HG03175 (cell line): ENCODE measurements around the gene ILDR2.
A peak's percentile ranks its signal among the peaks of the same experiment; 100 is the strongest.

Source experiments
- ATAC-seq: cut with Tn5 transposase; IDR thresholded peaks from one replicate; pipeline ENCODE4 v1.9.1; 2021; ENCODE audit warnings: mild to moderate bottlenecking, moderate library complexity; ENCODE audit not compliant: unreplicated experiment

ILDR2 gene, protein sequence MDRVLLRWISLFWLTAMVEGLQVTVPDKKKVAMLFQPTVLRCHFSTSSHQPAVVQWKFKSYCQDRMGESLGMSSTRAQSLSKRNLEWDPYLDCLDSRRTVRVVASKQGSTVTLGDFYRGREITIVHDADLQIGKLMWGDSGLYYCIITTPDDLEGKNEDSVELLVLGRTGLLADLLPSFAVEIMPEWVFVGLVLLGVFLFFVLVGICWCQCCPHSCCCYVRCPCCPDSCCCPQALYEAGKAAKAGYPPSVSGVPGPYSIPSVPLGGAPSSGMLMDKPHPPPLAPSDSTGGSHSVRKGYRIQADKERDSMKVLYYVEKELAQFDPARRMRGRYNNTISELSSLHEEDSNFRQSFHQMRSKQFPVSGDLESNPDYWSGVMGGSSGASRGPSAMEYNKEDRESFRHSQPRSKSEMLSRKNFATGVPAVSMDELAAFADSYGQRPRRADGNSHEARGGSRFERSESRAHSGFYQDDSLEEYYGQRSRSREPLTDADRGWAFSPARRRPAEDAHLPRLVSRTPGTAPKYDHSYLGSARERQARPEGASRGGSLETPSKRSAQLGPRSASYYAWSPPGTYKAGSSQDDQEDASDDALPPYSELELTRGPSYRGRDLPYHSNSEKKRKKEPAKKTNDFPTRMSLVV

DNA sequence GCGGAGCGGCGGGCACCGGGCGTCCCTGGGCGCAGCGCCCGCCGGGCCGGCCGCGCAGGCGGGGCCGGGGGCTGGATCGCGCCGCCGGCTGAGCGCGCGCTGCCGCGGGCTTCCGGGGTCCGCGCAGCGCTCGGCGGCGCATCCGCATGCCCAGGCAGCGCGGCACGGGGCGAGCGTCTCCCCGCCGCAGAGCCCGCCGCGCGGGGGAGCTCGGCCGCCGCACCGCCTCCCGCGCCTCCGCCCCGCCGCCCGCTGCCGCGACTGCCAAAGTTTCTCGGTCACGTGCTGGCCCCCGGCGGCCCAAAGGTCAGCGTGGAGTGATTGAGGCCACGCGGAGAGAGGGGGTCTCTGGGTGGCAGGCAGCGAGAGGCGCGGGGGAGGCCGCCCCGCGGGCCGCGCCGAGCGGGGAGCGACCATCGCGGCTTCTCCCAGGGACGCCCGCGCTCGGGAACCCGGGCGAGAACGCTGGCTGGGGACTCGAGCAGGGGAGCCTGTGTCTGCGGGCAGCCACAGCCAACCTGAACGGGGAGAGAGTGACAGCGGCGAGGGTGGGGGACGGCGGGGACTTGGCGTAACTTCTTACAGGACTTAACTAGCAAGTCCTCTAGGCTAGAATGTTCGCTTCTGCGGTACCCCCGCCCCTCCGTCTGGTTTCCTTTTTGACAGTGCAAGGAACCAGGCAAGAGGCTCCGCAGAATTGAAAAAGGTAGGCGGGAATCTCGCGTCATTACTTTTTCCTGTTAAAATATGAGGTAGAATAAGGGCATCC lies at the start of gene ILDR2:
TSS of gene ILDR2 (minus strand) at position 180 of the 769 bp plus-strand sequence. CDS start 272 bp downstream, outside the sequence.
- ATAC-seq, result peak; percentile 66

DNA sequence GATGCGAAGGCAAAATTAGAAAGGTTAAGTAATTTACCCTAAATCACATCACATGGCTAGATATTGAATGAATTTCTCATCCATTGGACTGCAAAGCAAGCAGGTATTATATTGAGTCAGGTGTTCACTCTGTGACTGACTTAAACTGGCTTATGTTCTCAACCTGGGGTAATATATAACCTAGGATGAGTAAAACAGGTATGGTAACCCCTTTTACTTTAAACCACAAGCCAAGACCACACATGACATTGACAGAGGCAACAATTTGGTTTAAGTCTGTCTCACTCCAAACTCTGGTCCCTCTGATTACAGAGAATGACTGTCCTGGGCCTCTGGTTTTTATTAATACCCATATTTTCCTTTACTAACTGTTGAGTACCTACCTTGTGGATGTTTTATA lies 47.0 kb upstream of the ILDR2 start:
- ATAC-seq, result peak; percentile 77

DNA sequence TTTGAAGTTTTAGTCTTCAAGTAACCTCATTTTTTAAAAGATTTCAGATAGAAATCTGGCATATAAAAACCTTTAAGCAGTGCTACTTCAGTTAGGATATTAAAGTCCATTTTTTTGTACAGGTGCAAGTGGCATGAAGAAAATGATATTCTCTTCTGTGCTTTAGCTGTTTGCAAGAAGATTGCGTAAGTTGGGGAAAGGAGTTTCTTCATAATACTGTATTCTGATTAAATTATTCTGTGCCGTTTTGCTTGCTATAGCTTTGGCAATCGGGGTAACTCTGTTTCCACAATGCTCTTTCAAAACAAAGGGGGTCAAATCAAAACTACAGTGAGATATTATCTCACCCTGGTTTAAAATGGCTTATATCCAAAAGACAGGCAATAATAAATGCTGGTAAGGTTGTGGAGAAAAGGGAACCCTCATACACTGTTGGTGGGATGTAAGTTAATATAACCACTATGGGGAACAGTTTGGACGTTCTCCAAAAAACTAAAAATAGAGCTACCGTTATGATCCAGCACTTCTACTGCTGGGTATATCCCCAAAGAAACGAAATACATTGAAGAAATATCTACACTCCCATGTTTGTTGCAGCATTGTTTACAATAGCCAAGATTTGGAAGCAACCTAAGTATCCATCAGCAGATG lies 40.9 kb upstream of the ILDR2 start:
- no peak for ATAC-seq

DNA sequence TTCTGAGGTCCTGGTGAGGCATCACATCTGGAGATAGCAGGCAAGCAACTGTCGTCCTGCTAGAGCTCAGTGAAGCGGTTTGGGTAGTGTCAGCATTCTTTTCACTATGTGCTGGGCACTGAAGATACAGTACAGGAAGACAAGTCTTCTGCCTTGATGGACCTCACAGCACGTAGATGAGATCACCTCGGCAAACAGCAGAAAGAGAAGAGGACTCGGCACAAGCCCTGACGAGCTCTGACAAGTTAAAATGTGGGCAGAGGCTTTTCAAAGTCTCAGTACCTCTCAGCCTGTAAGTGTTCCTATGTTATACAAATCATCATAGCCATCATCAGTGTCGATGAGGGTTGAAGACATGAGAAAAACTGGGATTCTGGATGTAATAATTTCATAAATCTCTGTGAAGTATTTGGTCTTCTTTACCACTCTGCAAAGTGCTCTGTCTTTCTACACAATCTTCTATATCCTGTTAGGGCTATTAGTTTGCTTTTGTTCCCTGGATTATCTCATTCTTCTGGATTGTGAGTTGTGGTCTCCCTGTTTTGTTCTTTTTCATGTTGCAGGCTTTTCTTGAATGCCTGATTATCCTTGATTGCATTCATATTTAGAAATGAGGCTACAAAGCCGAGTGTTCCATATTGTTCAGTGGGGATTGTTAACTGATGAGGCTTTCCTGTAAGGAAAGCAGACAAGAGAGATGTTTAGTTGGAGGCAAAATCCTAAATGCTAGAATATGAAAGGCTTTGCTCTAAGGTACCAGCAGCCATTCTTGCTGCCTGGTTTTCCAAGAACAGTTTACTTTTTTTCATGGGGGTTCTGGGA lies 38.0 kb upstream of the ILDR2 start:
- no peak for ATAC-seq

DNA sequence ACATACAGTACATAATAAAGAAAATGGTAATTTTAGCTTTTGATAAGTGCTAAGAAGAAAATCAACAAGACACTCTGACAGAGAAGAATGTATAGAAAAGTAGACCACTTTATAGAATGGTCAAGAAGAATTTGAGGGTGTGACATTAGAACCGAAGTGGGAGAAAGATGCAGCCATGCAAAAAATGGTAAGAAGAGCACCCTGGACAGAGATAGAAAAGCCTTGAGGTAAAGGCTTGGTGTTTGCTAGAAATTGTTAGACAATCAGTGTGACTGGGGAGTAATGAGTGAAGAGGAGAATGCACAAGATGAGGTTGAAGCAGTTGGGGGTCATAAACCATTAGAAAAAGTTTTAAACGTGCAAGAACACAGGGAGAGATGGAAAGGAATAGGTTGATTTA lies 37.2 kb upstream of the ILDR2 start:
- no peak for ATAC-seq

DNA sequence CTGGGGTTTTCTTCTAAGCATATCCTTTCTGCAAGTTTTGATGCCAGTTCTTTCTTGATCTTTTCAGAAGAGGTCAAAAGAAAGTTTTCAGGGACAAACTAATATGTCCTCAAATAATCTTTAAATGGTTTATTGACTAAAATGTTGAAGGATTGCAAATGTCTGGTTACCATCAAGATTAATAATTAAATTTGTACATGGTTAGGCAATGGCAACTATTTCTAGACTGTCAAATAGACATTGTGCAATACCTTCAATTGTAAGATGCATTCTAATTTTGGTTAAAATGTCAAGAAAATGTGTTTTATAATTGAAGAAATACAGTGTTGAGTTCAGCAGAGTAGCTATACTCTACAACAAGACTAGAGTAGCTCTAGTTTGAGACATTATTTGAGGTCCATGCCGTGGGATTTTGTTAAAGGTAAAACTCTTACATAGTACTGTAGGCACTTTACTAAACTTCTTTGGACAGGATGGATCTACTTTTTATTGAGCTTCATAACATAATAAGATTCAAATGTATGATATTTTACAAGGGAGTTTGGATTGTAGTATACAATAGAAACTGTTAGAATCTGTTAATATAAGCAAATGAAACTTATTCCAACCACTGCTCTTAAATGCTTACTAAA lies 36.3 kb upstream of the ILDR2 start:
- ATAC-seq, result no peak

DNA sequence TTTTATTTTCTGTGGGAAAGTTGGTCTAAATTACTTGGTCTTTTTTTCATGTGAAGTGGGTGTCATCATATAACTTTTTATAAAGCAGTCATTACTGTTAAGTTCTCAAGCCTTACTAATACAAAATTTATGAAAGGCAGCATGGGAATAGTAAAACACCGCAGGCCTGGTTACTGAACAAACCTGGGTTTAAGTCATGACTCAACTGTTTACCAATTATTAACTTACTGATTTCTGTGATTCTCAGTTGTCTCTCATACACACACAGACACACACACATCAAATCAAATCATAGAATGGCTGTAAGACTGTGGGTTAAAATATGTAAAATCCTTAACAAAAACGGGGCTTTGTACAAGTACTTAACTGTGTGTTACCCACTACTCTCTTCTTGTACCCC lies 28.4 kb upstream of the ILDR2 start:
- no peak for ATAC-seq

DNA sequence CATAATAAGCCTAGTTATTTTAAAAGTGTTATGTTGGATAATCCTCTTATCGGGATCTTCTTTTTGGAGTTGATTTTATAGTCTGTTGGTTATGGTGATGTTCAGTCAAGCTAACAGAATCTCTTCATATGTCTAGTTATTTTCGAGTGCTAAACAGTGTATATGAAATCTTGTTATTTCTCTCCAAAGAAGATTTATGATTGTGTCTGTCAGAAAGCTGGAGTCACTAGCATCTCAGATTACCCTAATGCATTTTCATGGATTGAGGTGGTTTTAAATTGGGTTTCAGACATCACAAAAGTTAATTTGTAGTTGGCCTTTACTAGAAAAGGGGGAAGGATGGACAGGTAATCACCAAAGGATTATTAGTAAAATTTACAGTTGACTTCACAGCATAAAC lies 27.0 kb upstream of the ILDR2 start:
- no peak for ATAC-seq

DNA sequence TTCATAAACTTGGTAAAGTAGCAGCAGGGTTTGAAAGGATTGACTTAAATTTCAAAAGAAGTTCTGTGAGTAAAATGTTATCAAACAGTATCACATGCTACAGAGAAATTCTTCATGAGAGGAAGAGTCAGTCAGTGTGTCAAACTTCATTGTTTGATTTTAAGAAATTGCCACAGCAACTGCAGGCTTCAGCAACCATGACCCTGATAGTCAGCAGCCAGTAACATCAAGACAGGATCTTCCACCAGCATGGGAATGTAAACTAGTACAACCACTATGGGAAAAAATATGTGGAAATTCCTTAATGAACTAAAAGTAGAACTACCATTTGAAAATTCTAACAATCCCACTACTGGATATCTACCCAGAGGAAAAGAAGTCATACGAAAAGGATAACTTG lies 25.2 kb upstream of the ILDR2 start:
- no peak for ATAC-seq

DNA sequence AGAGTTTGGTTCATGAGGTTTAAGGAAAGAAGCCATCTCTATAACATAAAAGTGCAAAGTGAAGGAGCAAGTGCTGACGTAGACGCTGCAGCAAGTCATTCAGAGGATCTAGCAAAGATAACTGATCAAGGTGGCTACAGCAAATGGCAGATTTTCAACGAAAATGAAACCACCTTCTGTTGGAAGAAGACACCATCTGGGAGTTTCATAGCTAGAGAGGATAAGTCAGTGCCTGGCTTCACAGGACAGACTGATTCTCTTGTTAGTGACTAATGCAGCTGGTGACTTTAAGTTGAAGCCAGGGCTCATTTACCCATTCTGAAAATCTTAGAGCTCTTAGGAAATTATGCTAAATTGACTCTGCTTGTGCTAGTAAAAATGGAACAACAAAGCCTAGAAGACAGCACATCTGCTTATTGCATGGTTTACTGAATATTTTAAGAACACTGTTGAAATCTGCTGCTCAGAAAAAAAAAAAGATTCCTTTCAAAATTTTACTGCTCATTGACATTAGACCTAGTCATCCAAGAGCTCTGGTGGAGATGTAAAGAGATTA lies 24.2 kb upstream of the ILDR2 start:
- no peak for ATAC-seq

DNA sequence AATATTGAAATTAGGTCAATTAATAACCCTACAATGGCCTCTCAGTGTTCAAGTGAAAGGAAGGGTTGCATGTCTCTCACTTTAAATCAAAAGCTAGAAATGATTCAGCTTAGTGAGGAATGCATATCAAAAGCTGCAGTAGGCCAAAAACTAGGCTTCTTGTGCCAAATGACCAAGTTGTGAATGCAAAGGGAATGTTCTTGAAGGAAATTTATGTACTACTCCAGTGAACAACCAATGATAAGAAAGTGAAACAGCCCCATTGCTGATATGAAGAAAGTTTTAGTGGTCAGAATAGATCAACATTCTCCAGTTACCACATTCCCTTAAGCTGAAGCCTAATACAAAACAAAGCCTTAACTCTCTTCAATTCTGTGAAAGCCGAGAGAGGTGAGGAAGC lies 23.7 kb upstream of the ILDR2 start:
- ATAC-seq, result no peak

DNA sequence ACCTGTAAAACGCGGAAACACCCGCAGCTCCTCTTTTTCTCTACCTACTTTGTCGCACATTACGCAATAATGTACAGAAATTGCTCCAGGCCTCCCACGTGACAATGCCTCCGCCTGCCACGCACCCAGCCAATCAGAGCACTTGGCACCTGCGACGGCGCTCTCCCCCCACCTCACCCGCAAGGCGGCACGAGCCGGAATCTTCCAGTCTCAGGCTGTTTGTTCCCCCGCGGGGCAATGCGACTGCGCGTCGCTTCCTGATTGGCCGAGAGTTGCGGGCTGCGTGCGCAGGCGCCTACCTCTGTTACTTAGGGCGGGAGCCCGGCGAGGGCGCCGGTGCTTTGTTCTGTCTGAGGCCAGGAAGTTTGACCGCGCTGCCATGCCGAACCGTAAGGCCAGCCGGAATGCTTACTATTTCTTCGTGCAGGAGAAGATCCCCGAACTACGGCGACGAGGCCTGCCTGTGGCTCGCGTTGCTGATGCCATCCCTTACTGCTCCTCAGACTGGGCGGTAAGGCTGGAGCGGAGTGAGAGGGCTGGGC lies 13.7 kb upstream of the ILDR2 start, which contains the start of gene MAEL:
TSS of gene MAEL (plus strand) at position 307 of the 542 bp plus-strand sequence. CDS start at position 380, 73 bp downstream.
- no peak for ATAC-seq

DNA sequence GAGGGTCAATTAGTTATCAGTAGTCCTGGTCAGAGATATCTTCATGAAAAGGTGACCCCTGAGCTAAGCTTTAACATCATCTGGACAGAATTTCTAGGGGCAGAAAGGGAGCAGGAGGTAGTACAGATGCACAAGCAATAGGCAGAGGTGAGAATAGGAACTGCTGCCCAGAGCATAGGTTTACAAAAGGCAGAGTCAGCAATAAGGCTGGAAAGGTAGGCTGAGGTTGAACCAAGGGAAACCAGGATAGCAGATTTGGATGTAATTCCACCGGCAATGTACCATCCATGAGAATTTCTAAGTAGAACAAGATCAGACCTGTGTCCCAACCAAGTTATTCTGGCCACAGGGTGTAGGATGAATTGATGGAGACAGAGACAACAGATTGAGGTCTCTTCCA lies 6.2 kb upstream of the ILDR2 start:
- no peak for ATAC-seq

DNA sequence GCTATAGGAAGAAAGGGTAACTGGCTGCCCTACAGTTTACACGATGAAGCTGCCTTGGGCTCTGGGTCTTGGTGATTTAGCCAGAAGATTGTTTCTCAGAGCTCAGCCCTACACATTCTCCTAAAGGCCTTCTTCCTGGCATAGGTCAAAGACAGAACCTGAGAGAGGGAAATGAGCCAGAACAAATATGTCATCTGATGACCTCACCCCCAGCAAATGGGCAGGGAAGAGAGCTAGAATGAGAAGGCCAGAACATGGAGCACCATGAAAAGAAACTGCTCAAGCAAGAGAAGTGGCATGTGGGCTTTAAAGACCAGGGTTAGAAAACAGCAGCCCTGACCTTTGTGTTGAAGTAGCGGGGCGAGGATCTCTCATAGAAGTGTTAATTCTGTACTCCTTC lies 5.5 kb upstream of the ILDR2 start:
- ATAC-seq, result no peak

DNA sequence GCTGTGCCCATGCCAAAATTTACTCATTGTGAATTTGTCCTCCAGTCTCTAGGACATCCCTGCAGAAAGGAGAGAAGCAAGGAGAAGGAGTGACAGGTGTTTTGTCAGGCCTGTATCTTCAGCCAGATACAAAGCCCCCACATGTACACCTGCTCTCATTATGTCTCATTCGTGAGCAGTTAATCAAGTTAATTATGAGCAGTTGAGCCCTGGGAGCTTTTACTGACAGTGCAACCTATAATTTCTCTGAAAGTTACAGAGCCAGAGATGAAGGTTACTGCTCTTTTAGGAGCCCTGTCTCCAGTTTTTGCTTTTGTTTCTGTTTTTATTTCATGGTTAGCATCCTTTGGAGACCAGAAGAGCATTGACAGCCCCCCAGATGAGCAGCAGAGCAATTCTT lies 5.0 kb upstream of the ILDR2 start:
- no peak for ATAC-seq

DNA sequence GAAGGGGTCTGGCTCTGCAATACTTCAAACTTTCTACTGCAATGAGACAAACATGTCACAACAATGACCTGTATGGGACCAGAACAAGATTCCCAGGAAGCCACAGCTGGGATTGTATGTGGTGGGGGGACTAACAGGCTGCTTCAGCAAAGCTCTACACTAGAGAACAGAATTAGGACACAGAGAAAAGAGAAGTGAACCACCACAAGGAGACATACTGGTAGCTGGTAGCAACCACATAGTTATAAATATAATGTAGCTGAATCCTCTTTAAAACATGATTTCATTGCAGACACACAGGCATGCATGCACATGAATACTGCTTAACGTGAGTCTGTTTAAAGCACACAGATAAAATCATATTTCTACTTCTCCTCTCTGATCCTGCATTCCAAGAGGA lies 3.5 kb upstream of the ILDR2 start:
- peak; percentile 61 for ATAC-seq

DNA sequence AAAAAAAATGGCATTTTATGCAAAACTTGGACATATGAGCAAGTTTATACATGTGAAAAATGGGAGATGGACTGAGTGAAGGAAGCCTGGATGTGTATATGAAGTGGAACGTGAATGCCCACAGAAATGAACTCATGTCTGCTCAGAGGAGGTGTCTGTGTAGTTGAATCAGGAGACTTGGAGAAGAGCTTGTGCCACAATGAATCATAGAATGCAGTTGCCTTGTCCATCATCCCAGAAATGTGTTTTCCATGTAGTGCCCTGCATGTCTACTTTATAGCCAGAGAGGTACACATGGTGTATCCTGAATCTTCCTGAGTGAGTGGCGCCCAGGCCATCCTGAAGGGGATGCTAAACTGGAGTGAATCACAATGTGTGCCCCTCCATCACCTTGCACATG lies 2.6 kb upstream of the ILDR2 start:
- ATAC-seq, result no peak

DNA sequence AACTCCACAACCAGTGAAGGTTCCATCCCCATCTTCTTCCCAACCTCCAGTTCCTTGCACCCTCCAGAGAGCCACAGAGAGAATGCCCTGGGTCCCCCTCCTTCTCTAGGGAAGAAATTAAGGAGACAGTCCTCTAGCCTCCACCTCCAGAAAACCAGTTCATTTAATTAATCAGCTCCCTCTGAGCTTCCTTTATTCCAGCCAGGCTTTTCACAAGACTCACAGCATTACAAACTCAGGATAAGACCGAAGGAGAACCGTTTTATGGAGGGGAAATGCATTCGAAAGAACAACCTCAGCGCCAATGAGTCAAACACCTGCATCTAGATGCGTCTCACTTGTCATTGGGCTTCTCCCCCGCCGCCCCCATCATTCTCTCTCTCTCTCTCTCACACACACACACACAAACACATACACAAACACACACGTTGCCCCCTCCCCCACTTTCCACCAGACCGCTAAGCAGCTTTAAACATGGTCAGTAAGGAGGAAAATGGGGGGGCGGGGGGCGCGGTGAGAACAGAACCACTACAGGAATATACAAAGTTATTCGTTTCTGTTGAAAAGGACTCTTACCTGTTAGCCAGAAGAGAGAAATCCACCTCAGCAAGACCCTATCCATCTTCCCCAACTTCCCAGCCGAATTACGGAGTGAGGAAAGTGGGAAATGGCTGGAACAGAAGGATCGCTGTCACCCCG lies 544 bp downstream of the ILDR2 start:
- ATAC-seq, result no peak

DNA sequence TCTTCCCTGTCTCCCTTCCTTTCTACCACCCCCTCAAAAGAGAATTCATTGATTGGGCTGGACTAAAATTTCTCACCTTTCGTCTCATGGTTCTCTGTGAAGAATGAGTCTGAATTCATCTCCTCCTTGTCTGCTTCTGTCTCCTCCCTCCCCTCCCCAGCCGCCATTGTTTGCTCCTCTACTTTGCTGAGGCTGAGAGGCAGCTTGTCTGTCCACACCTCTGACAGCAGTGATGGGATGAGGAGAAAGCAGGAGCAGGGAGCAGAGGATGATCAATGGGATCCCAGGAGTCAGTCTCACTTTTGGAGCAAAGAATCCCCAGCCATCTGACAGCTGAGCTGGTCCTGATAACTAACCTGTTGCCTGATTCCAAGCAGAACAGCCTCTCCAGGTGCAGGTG lies 2.5 kb downstream of the ILDR2 start:
- ATAC-seq, result no peak
